NCI-H187 (cell line): ENCODE data around the gene ANTKMT.
"Not testable (repeated sequence)": the region's sequence is repeated elsewhere in the genome, so short reads cannot be mapped to it uniquely, and the experiment has no call there.

Source experiments
- DNase-seq, 2 experiments: peaks; one replicate each; lab custom pipeline; 2025; lab: John Stamatoyannopoulos, UW

ANTKMT gene

DNA sequence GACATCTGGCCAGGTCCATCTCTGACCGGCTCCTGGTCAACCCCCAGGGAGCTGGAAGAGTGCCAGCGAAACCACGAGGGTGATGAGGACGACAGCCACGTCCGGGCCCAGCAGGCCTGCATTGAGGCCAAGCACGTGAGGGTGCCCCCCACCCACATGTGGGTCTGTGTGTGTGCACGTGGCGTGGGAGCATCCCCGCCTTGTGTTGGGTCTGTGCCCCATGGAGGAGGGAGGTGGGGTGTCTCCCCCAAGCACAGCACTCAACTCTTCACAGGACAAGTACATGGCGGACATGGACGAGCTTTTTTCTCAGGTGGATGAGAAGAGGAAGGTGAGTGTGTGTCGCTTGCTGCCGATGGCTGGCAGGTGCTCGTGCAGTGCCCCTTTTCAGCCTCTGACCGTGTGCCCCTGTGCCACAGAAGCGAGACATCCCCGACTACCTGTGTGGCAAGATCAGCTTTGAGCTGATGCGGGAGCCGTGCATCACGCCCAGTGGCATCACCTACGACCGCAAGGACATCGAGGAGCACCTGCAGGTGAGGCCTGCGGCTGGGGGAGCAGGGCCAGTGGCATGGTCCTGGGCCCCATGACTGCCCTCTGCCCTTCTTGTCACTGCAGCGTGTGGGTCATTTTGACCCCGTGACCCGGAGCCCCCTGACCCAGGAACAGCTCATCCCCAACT, 39.1 kb upstream of the ANTKMT start:
- DNase-seq = no peak

DNA sequence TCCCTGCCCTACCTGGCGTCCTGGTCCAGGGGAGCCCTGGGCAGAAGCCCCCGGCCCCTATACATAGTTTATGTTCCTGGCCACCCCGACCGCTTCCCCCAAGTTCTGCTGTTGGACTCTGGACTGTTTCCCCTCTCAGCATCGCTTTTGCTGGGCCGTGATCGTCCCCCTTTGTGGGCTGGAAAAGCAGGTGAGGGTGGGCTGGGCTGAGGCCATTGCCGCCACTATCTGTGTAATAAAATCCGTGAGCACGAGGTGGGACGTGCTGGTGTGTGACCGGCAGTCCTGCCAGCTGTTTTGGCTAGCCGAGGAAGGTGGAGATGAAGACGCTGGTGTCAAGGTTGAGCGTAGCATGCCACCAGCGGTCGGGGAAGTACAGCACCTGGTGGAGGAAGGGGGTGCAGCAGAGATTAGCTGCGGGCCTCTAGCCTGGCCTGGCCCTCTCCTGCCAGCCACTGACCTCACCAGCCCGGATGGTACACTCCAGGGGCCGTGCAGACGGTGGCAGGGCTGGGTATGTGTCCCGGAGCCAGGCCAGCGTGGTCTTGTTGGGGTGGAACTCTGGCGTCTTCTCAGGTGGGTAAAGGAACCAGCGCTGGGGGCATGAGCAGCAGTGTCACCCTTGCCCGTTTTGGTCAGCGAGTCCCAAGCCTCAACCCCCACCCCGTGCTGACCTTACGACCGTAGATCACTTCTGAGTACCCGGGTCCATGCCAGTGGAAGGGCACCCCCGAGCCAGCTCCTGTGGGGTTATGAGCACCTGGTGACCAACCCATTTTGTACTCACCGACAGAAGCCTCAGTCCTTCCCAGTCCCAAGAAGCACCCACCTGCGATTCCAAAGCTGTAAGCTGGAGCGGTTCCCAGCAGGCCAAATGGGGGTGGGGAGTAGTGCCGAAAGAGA, 38.2 kb upstream of the ANTKMT start:
- no peak for DNase-seq

DNA sequence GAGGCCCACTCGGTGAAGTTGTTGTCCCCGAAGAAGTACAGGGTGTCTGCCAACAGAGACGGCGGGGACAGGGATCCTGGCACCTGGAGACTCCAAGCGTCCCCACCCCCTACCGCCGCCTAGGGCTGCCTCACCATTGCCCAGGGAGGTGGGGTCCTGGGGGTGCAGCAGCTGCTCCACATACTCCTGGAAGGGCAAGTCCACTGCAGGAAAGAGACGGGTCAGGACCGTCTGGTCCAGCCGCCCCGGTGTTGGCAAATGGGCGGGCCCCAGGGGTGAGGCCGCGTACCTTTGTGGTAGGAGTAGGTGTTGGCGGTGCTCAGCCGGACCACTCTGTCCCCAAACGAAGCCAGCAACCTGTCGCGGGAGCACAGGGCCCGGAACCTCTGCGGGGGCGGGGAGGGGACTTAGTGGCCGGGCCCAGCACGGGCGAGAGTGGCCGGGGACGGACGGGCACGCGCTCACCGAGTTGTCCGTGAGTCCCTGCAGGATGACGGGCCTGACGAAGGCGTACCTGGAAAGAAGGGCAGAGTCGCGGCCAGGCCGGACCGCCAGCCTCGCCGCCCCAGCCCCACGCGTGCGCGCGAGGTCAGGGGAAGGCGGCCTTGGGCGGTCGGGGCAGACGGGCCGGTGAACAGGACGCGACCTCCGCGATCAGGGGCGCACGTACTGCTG, 37.4 kb upstream of the ANTKMT start:
- no peak for DNase-seq

DNA sequence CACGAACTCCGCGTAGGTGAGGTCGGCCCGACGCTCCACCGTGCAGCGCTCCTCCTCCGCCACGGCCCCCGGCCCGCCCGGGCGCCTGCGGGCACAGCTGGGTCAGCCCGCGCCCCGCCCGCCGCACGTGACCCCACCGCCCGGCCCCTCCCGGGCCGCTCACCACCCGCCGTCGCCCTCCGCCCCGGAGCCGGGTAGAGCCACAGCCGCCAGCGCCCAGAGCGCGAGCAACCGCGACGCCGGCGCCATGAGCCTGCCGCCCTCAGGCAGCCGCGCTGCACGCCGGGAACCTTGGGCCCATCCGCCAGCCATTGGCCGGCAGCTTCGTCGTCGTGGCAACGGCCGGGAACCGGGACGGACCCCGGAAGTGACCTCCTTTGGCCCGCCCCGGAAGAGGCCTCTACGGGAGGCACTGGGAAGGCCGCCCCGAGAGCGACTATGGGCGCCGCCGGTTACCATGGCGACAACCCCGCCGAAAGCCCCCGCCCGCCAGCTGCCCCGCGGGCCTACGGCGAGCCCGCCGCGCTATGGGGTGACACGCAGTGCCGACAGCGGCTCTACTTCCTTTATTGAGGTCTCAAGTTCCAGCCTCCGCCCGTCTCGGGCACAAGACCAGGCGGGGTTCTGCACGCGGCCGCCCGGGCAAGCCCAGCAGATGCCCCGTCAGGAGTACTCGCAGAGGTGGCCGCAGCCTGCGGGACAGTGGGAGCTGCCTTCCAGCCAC, 36.7 kb upstream of the ANTKMT start, which contains the start of gene JMJD8:
TSS of gene JMJD8 (minus strand) at position 264 of the 724 bp plus-strand sequence. CDS start at position 249, 15 bp downstream.
- peak; percentile 97 to 99 for DNase-seq

DNA sequence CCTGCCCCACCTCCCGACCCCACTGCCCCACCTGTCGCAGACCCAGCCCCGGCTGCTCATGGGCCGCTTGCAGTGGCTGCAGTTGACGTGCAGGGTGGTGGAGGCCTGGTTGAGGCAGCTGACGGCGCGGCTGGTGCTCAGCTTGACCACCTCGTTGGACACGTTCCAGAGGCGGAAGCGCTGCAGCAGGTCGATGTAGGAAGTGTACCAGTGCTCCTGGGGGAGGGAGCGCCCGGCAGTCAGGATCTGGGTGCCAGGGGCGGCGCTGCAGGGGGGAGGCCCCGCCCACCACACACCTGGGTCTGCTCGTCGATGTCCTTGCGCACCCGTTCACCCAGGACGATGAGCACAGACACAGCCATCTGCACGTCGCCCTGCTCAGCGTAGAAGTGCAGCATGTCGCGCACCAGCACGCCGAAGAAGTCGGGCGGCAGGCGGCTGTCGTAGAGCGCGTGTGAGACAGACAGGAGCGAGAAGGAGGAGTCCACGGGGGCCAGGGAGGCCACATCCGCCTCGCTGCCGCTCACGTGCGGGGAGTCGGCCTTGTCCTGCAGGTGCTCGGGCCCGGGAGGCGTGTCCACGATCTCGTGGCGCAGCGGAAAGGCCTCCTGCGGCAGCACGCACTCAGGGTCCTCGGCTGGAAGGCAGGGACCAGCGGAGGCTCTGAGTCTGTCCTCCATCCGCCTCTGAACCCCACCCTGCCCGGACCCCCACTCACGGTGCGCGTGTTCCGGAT, 35.8 kb upstream of the ANTKMT start:
- peak; percentile 76 to 89 for DNase-seq

DNA sequence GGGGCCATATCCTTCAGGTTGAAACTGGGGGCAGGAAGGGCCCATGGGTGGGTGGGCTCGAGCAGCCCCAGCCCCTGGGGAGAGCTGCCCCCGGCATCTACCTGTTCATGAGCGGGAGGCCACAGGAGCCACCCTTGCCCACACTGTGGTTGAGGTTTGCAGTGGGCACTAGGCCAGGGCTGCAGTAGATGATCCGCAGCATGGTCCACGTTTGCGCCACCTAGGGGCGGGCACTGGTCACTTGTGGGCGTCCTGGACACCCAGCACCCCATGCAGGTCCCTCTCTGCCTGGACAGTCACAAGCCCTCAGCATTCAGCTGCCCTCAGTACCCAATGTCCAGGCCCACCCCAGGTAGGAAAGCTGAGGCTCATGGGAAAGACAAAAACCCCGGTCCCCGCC, 35.0 kb upstream of the ANTKMT start:
- peak in 1 of 2 experiments; percentile 35 for DNase-seq

DNA sequence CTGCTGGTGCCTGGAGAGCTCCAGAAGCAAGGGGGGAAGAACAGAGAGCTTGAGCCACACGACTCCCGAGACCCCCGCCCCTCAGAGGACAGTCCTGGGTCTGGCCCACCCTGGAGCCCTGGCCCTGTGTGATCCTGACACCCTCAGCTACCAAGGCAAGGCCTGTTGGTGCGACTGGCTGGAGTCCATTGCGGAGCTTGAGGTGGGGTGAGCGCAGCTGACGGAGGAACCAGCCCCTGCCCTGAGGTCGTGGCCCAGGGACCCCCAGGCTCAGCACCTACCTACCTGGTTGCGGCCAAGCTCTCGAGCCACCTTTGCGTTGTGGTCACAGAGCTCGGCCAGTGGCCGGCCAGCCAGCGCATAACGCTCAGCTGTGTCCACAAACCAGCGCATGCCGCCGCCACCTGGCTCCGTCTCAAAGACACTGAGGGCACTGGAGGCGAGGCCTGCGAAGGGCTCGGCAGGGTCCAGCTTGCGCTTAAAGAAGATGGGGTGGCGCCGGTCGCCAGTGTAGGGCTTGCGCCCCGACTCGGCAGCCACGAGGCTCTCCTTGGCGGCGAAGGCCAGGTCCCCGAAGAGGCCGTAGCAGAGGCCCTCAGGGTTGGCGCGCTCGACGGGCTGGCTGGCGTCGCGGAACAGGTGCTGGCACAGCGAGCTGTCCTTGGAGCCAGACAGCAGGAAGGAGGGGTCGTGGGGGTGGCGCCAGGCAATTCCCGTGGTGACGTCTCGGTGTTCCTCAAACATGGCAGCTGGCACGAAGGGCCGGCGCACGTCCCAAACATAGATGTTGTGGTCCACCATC, 34.3 kb upstream of the ANTKMT start:
- DNase-seq = no peak

DNA sequence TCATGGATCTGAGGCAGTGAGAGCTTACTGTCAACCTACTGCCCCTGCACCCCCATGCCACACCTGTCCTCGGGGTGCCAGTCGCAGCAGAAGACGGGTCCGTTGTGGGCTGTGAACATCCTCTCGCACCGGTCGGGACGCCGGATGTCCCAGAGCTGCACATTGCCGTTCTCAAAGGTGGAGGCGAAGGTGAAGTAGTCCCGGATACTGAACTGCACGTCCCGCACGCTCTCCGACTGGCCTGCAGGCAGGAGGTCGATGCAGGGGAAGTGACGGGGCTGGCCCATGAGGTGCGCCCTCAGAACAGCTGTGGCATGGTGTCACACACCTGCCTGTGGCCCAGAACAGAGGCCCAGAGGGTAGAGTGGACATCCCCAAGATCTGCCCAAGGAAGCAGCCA, 33.4 kb upstream of the ANTKMT start:
- no peak for DNase-seq

DNA sequence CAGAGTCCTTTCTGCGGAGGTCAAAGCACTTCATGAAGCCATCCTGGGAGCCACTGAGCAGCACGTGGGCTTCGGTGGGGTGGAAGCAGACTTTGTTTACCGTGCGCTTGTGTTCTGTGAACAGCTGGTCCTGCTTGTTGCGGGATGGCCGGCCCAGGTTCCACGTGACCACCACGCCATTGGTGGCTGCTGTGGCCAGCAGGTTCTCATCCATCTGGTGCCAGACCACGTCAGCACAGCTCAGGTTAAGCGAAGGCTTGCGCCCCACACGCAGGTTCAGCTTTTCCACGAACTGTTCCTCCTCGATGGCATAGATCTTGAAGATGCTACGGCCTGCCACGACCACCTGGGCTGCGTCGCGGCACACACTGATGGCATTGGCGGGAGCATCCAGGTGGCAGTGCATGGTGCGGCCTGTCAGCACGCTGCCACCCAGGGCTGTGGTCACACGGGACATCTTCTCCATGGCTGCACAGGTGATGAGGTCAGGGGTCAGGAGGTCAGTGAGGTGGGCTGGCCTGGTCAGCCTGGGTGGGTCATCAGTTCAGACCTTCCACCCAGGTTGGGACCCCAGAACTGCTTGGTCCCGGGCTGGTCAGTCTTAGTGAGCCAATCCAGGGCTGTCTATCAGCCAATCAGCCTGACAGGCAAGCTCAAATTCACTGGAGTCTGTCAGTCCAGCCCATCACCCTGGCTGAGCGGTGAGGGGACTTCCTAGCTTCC, 31.6 kb upstream of the ANTKMT start:
- DNase-seq = no peak

DNA sequence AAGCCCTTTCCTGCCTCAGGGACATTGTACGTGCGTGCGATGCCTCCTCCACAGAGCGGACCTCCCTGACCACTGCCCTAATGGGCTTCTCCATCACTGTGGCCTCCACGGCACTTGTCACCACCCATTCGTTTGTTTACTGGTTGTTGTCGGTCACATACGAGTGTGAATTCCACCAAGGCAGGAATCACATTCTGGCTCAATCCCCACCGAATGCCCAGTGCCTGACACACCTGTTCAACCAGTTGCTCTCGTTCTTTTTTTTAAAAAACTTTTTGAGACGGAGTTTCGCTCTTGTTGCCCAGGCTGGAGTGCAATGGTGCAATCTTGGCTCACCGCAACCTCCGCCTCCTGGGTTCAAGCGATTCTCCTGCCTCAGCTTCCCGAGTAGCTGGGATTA, 29.7 kb upstream of the ANTKMT start:
- DNase-seq = not testable (repeated sequence)

DNA sequence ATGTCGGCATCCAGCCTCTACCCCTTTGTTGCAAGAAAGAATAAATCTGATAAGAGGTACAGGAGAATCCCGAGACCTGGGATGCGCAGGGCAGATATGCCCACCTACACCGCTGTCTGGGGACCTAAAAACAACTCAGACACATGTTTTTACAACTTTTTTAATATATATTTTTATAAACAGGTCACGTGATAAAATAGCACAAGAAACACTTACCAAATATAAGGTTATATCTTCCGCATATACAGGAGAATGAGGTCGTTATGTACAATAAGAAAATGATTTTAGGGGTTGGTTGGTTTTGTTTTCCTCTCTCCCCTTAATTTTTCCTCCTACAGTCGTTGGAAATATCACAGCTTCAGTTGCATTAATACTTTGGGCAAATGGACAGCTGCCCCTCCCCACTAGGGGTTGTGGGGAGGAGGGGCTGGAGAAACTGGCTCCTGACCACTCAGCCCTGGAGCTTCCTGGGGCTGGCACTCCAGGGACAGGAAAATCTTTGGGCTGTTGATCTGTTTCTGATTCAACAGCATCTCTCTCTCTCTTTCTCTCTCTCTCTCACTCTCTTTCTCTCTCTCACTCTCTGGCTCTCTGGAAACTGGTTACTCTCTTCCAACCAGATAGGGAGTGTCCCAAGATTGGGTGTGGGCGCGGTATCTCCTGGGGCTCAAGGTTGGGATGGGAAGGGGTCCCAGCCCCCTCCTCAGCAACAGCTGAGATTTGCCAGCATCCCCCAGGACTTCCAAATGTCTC, 28.4 kb upstream of the ANTKMT start:
- no peak for DNase-seq

DNA sequence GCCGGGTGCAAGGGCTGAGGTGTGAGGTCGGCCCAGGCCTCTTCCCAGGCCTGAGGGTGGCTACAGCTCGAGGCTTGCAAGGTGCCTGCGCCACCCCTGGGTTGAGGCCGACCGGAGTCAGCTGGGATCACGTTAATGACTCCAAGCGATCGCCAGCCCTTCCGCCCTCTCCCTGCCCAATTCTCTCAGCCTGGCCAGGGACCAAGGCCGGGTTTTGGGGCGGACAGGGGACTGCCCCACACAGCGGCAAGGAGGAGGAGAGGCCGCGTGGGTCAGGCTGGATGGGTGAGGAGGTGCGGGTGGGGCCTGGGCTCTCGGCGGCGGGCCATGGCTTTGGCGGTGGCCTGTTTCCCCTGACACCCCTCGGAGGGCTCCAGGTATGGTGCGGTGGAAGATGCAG, 27.6 kb upstream of the ANTKMT start:
- no peak for DNase-seq

DNA sequence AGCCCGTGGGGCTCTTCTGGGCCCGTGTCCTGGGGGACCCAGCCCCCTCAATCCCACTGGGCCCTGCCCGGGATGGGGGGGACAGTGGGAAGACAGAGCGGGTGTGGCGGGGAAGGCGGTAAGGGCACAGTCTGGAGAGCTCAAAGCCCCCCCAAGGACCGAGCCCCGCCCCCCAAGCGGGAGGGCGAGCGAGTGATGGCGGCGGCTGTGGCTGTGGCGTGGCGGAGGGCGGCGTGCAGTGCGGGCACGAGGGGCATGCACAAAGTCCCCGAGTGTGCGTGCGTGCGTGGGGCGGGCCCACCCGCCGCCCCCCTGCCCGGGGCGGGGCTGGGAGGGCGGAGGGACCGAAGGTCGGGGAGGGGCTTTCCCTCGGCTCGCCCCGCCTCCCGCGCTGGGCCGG, 27.2 kb upstream of the ANTKMT start:
- no peak for DNase-seq

DNA sequence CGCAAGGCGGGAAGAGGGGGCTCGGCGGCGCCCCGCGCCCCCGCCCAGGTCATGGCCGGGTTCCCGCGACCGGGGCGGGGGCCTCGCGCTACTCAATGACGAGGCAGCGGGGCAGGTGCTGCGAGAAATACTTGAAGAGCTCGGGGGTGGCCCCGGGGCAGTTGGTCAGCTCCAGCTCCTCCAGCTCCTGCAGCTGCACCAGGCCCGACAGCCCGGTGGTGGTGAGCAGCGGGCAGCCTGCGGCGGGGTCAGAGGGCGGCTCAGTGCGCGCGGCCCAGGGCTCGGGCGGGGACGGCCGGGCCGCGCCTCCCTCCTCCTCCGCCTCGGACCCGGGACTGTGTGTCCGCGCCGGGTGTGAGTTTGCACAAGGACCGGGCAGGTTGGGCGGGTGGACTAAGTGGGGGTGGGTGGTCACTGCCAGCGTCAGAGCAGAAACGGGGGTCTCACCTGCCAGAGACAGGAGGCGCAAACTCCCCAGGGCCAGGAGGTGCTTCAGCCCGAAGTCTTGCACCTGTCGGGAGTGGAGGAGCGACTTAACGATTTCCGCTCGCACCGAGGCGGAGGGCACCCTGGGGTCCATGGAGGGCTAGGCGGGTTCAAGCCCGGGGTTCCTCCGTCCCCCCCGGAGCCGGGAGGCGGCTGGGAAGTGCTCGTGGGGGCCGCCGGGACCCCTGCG, 26.6 kb upstream of the ANTKMT start:
- no peak for DNase-seq

DNA sequence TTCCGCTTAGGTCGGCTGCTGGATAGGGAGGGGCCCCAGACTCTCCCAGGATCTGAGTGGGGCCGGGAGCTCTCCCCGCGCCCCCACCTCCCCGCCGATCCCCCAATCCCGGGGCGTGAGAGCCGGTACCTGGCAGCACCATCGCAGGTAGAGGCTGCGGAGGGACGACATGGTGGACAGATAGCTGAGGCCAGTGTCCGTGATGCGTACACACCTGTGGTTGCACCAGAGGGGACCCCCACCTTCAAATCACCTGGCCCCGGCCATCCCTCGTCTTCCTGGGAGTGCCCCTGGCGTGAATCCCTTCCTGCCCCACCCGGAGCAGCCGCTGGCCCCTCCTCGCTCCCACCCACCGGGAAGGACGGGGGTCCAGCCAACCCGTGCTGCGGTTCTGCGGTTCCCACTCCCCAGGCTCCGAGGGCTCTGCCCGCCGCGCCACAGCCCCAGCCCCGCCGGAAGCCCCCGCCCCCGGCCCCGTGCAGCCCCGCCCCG, 26.0 kb upstream of the ANTKMT start:
- DNase-seq = no peak

DNA sequence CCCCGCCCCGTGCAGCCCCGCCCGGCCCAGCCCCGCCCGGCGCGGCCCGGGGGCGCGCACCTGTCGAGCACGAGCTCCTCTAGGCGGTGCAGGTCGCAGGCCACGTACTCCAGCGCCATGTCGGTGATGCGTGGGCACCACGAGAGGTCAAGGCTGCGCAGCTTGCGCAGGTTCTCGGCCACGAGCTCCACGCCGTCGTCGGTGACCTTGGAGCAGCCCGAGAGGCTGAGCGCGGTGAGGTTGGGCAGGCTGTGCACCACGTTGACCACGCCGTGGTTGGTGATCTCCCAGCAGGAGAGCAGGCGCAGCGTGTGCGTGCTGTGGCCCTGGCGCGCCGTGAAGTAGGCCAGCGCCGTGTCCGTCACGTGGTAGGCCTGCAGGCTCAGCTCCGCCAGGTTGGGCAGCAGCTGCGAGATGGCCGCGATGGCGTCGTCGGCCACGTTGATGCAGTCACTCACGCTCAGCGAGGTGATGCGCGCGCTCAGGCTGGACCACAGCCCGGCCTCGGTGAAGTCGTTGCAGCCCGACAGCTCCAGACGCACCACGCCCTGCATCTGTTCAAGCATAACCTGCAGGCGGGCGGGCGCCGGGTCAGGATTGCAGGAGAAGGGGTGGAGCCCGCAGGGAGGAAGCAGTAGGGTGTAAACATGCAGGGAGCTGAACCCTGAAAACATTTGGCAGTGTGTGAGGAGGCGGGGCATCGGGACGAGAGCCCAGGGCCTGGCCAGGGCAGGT, 25.4 kb upstream of the ANTKMT start:
- DNase-seq = peak; percentile 85 to 93

DNA sequence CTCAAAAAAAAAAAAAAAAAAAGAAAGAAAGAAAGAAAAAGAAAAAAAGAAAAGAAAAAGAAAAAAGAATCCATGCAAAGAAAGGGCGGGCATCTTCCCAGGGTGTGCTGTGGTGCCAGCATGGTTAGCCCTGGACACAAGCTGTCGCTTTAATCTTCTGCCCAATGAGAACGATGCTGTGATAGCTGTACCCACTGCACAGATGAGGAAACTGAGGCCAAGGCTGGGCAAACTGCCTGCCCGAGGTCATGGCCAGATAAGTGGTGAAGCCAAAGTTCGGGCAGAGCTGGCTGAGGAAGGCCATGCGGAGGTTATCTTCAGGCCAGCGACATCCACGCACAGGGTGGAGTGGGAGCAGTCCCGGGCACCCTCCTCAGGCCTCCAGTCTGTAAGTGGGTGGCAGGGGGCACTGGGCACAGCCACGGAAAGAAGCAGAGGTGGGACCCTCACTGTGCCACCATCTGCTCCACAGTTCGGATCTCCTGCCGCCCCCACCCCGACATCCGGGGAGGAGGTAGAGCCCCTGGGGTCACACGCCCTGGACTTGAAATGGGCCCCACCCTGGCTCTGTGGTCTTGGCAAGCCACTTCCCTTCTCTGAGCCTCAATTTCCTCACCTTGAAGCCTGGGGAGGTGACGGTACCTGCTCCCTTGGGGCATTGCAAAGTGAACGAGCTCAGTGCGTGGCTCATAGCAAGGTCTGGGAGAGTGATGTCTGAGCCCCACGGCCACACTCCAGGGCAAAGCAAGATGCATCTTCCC, 21.9 kb upstream of the ANTKMT start:
- no peak for DNase-seq
